Panc1 (cell line): ENCODE measurements around the gene TNFSF4. TPM values are rescaled to one million over a fixed set of nuclear protein-coding genes. Genes with fewer than 3 reads are reported as not detected.

ENCODE experiments used
- ATAC-seq: fragments of 200-7000 bp; cut with Tn5 transposase; 2 replicates; pipeline ENCODE4 v1.9.1; 2020; ENCODE audit warnings: mild to moderate bottlenecking, moderate library complexity
- BruUV-seq: library from RNA; stranded (reverse); fragments of 400-500 nt; replicated peaks from 2 replicates; lab custom pipeline; 2021; lab: Mats Ljungman, UMichigan
- CTCF ChIA-PET: fragments of 300-600 bp; sonication (Branson Sonifier 250); formaldehyde crosslinking; loops from one replicate; lab custom pipeline; 2022; ENCODE audit warnings: antibody characterized with exemption; lab: Charles Lee
- POLR2A ChIA-PET: fragments of 300-600 bp; sonication (Branson Sonifier 250); formaldehyde crosslinking; loops from one replicate; lab custom pipeline; 2022; ENCODE audit warnings: antibody characterized with exemption; lab: Charles Lee
- DNase-seq: peaks from one replicate; pipeline ENCODE4 v3.0.0-alpha.2; 2010; ENCODE audit warnings: low read depth, low spot score
- H3K27ac ChIP-seq: 2 replicates; pipeline ENCODE4 v1.5.1; 2011; ENCODE audit warnings: mild to moderate bottlenecking, low read length, inconsistent platforms
- H3K27me3 ChIP-seq: fragments of 200-500 bp; sonication (Bioruptor generic); 2 replicates; pipeline ENCODE4 v1.6.0; 2014; ENCODE audit warnings: low read length, inconsistent platforms; ENCODE audit not compliant: control insufficient read depth, insufficient read depth
- H3K36me3 ChIP-seq: fragments of 200-500 bp; sonication (Bioruptor generic); 2 replicates; pipeline ENCODE4 v1.5.1; 2014; ENCODE audit warnings: inconsistent platforms, mild to moderate bottlenecking, low read length, moderate library complexity; ENCODE audit not compliant: control insufficient read depth, insufficient read depth
- H3K4me1 ChIP-seq: 2 replicates; pipeline ENCODE4 v1.5.1; 2011; ENCODE audit warnings: inconsistent platforms, mild to moderate bottlenecking, low read length, moderate library complexity; ENCODE audit not compliant: control insufficient read depth, insufficient read depth
- H3K4me3 ChIP-seq, 2 experiments: 2 replicates each; pipeline ENCODE4 v1.5.1; 2011 to 2012; ENCODE audit warnings: low read depth in 2 of 2, low read length in 2 of 2, mild to moderate bottlenecking in 2 of 2, inconsistent platforms in 1 of 2, moderate library complexity in 1 of 2
- H3K9me3 ChIP-seq: fragments of 200-500 bp; sonication (Bioruptor generic); 2 replicates; pipeline ENCODE4 v1.5.1; 2014; ENCODE audit warnings: low read depth, mild to moderate bottlenecking, inconsistent platforms, low read length, moderate library complexity; ENCODE audit not compliant: control insufficient read depth, insufficient read depth
- CTCF ChIP-seq: fragments of 450-650 bp; IDR thresholded peaks from 2 replicates; pipeline ENCODE4 v1.5.1; 2017; ENCODE audit warnings: mild to moderate bottlenecking
- POLR2AphosphoS5 ChIP-seq: IDR thresholded peaks from 2 replicates; pipeline ENCODE4 v1.6.1; 2012; ENCODE audit warnings: mild to moderate bottlenecking, low read depth, low read length, moderate library complexity
- REST ChIP-seq, 2 experiments: IDR thresholded peaks; 2 replicates each; pipeline ENCODE4 v1.6.1; 2011 to 2012; ENCODE audit warnings: low read depth in 2 of 2, control low read depth in 1 of 2, low read length in 1 of 2, mild to moderate bottlenecking in 1 of 2, moderate library complexity in 1 of 2; ENCODE audit not compliant: insufficient read depth in 1 of 2
- SIN3A ChIP-seq: IDR thresholded peaks from 2 replicates; pipeline ENCODE4 v1.6.1; 2012; ENCODE audit warnings: low read depth, mild to moderate bottlenecking, low read length, moderate library complexity, borderline replicate concordance; ENCODE audit not compliant: insufficient read depth
- TCF7L2 ChIP-seq: IDR thresholded peaks from 2 replicates; pipeline ENCODE4 v1.6.1; 2011; ENCODE audit warnings: mild to moderate bottlenecking, low read depth, low read length, inconsistent platforms
- in situ Hi-C: cut with HindIII; loops from 2 replicates; pipeline ENCODE4 v1.10.0; 2016; ENCODE audit warnings: low sequenced_read_pairs, low pct_unique_long_range_greater_than_20kb
- intact Hi-C: fragments of 100-400 bp; cut with micrococcal nuclease; formaldehyde crosslinking; loops from one replicate; pipeline ENCODE4 v1.10.0; 2022; ENCODE audit not compliant: unreplicated experiment
- total RNA-seq: library from RNA; stranded (reverse); gene quantifications from one replicate; pipeline ENCODE4 v1.2.1, GENCODE V29; 2021; ENCODE audit not compliant: unreplicated experiment

Gene TNFSF4
- total RNA-seq, 1 experiment from 2014 or later = 0.13 TPM

- POLR2A ChIA-PET = no interaction called here
- intact Hi-C loops (no loop called here), in situ Hi-C loops (no loop called here)
- ATAC-seq (no peak), DNase-seq (no peak)
- no peak overlapping the region for H3K4me3 ChIP-seq
- no TSS peak for BruUV-seq
- TF ChIP-seq POLR2AphosphoS5 (no peak), TCF7L2 (no peak), REST (IDR thresholded peaks at IDR 0.05; ENCODE audit: insufficient read depth in 1 of 2, low read depth in 2 of 2, low read length in 1 of 2) (no peak), SIN3A (no peak), CTCF (no peak)
- H3K27ac ChIP-seq = no peak overlapping the region
- no peaks in the 10 kb centered on the region for H3K27me3 ChIP-seq
- no peaks in the 10 kb centered on the region for H3K36me3 ChIP-seq
- peaks cover 7% of the 10 kb centered on the region; the same call in 1 of the 2 replicates for H3K4me1 ChIP-seq
- no peaks in the 10 kb centered on the region for H3K9me3 ChIP-seq
- CTCF ChIA-PET = no interaction called here
Observed at GRCh38 chr1:173193639-173194038, 13.5 kb downstream of the TNFSF4 start.

GRCh38 chr1:173191011-173191705 is 16.0 kb downstream of the TNFSF4 start:
- BruUV-seq = no TSS peak
- H3K36me3 ChIP-seq = no peaks in the 10 kb centered on the region
- no peaks in the 10 kb centered on the region for H3K9me3 ChIP-seq
- no peak overlapping the region for H3K27ac ChIP-seq
- no peak for ATAC-seq
- in situ Hi-C loops = no loop called here
- ChIA-PET CTCF (no interaction called here), POLR2A (no interaction called here)
- intact Hi-C loops = no loop called here
- no peak for DNase-seq
- H3K27me3 ChIP-seq = no peaks in the 10 kb centered on the region
- peaks cover 7% of the 10 kb centered on the region; the same call in 1 of the 2 replicates for H3K4me1 ChIP-seq
- H3K4me3 ChIP-seq = no peak overlapping the region
- TF ChIP-seq TCF7L2 (no peak), POLR2AphosphoS5 (no peak), REST (IDR thresholded peaks at IDR 0.05; ENCODE audit: insufficient read depth in 1 of 2, low read depth in 2 of 2, low read length in 1 of 2) (no peak), CTCF (no peak), SIN3A (no peak)
